HEK293 (cell line): ENCODE data around the gene PLPPR4.

Experiments
- CTCF ChIA-PET: fragments of 350-600 bp; formaldehyde crosslinking; extraction: SDS; loops from one replicate; lab custom pipeline; 2021; ENCODE audit warnings: antibody characterized with exemption; lab: Yijun Ruan, JAX
- POLR2A ChIA-PET: fragments of 300-600 bp; formaldehyde crosslinking; extraction: SDS; loops from one replicate; lab custom pipeline; 2020; ENCODE audit warnings: antibody characterized with exemption, inconsistent platforms; lab: Yijun Ruan, JAX
- H3K27ac ChIP-seq: fragments of 200-500 bp; sonication (Bioruptor generic); 2 replicates; pipeline ENCODE4 v1.5.1; 2014; ENCODE audit warnings: low read depth, low read length, control low read depth, inconsistent platforms; ENCODE audit errors: extremely low read depth
- H3K36me3 ChIP-seq, 2 experiments: fragments of 200-500 bp in 1 of 2; sonication (Bioruptor generic) in 1 of 2; 1 replicate in 1 of 2; 2 replicates in 1 of 2; pipeline ENCODE4 v1.5.1; 2014 to 2017; ENCODE audit warnings: inconsistent platforms in 2 of 2, low read length in 2 of 2; ENCODE audit not compliant: control insufficient read depth in 2 of 2, insufficient read depth in 1 of 2
- H3K4me1 ChIP-seq: fragments of 200-500 bp; sonication (Bioruptor generic); 2 replicates; pipeline ENCODE4 v1.5.1; 2014; ENCODE audit warnings: mild to moderate bottlenecking, low read length, inconsistent platforms; ENCODE audit not compliant: control insufficient read depth, insufficient read depth
- H3K4me3 ChIP-seq: 2 replicates; pipeline ENCODE4 v1.5.1; 2011; ENCODE audit warnings: low read depth, mild to moderate bottlenecking, control low read depth, low read length, moderate library complexity
- H3K9me3 ChIP-seq: fragments of 200-500 bp; sonication (Bioruptor generic); 2 replicates; pipeline ENCODE4 v1.5.1; 2014; ENCODE audit warnings: low read depth, low read length, inconsistent platforms; ENCODE audit not compliant: control insufficient read depth, insufficient read depth
- GLI2 ChIP-seq: fragments of 450-650 bp; formaldehyde crosslinking; IDR thresholded peaks from 2 replicates; pipeline ENCODE4; 2017; ENCODE audit warnings: missing biosample characterization, missing genetic modification characterization, low read depth, borderline replicate concordance
- INSM2 ChIP-seq: fragments of 450-650 bp; formaldehyde crosslinking; IDR thresholded peaks from 2 replicates; pipeline ENCODE4 v1.5.1; 2016; ENCODE audit warnings: missing biosample characterization, missing genetic modification characterization
- OSR2 ChIP-seq: fragments of 450-650 bp; formaldehyde crosslinking; IDR thresholded peaks from 2 replicates; pipeline ENCODE4 v1.5.1; 2016; ENCODE audit warnings: missing biosample characterization, missing genetic modification characterization
- OVOL3 ChIP-seq: fragments of 450-650 bp; formaldehyde crosslinking; IDR thresholded peaks from 2 replicates; pipeline ENCODE4 v1.5.1; 2016; ENCODE audit warnings: missing biosample characterization, missing genetic modification characterization
- SALL2 ChIP-seq: fragments of 450-650 bp; formaldehyde crosslinking; IDR thresholded peaks from 2 replicates; pipeline ENCODE4 v1.5.0; 2017; ENCODE audit warnings: missing biosample characterization, mild to moderate bottlenecking, missing genetic modification characterization, borderline replicate concordance
- TRIM28 ChIP-seq: IDR thresholded peaks from 2 replicates; pipeline ENCODE4 v1.6.1; 2011; ENCODE audit warnings: low read length, control low read depth, borderline replicate concordance
- TSHZ1 ChIP-seq: fragments of 450-650 bp; formaldehyde crosslinking; IDR thresholded peaks from 2 replicates; pipeline ENCODE4 v1.5.1; 2016; ENCODE audit warnings: missing biosample characterization, missing genetic modification characterization, borderline replicate concordance
- ZBTB1 ChIP-seq: fragments of 450-650 bp; formaldehyde crosslinking; IDR thresholded peaks from 2 replicates; pipeline ENCODE4 v1.5.1; 2016; ENCODE audit warnings: missing biosample characterization, missing genetic modification characterization
- ZBTB49 ChIP-seq: fragments of 450-650 bp; formaldehyde crosslinking; IDR thresholded peaks from 2 replicates; pipeline ENCODE4 v1.5.1; 2016; ENCODE audit warnings: missing biosample characterization, missing genetic modification characterization, low read depth
- ZEB2 ChIP-seq: fragments of 450-650 bp; formaldehyde crosslinking; IDR thresholded peaks from 2 replicates; pipeline ENCODE4 v1.5.1; 2016; ENCODE audit warnings: missing biosample characterization, missing genetic modification characterization
- ZFP41 ChIP-seq: fragments of 450-650 bp; formaldehyde crosslinking; IDR thresholded peaks from 2 replicates; pipeline ENCODE4 v1.5.1; 2016; ENCODE audit warnings: missing biosample characterization, missing genetic modification characterization, borderline replicate concordance
- ZNF114 ChIP-seq: fragments of 450-650 bp; formaldehyde crosslinking; IDR thresholded peaks from 2 replicates; pipeline ENCODE4 v1.5.0; 2017; ENCODE audit warnings: missing biosample characterization, missing genetic modification characterization
- ZNF266 ChIP-seq: fragments of 450-650 bp; formaldehyde crosslinking; IDR thresholded peaks from 2 replicates; pipeline ENCODE4 v1.5.1; 2016; ENCODE audit warnings: missing biosample characterization, missing genetic modification characterization, low read depth
- ZNF404 ChIP-seq: fragments of 450-650 bp; formaldehyde crosslinking; IDR thresholded peaks from 2 replicates; pipeline ENCODE4 v1.5.1; 2017; ENCODE audit warnings: missing biosample characterization, missing genetic modification characterization
- ZNF433 ChIP-seq: fragments of 450-650 bp; formaldehyde crosslinking; IDR thresholded peaks from 2 replicates; pipeline ENCODE4 v1.5.1; 2016; ENCODE audit warnings: missing biosample characterization, missing genetic modification characterization, low read depth
- ZNF544 ChIP-seq: fragments of 450-650 bp; formaldehyde crosslinking; IDR thresholded peaks from 2 replicates; pipeline ENCODE4 v1.5.0; 2017; ENCODE audit warnings: missing biosample characterization, missing genetic modification characterization
- ZNF560 ChIP-seq: fragments of 450-650 bp; formaldehyde crosslinking; IDR thresholded peaks from 2 replicates; pipeline ENCODE4 v1.5.1; 2017; ENCODE audit warnings: missing biosample characterization, missing genetic modification characterization, borderline replicate concordance
- ZNF580 ChIP-seq: fragments of 450-650 bp; formaldehyde crosslinking; IDR thresholded peaks from 2 replicates; pipeline ENCODE4 v1.5.1; 2016; ENCODE audit warnings: missing biosample characterization, missing genetic modification characterization
- ZNF830 ChIP-seq: fragments of 450-650 bp; IDR thresholded peaks from 2 replicates; pipeline ENCODE4 v1.5.0; 2018; ENCODE audit warnings: missing biosample characterization, missing genetic modification characterization, low read depth, mild to moderate bottlenecking, moderate library complexity

PLPPR4 gene

GRCh38 chr1:99328171-99328570 lies 63.9 kb downstream of the PLPPR4 start:
- POLR2A ChIA-PET = no interaction called here
- Histone ChIP-seq H3K4me1 (no peaks in the 10 kb centered on the region), H3K9me3 (no peaks in the 10 kb centered on the region), H3K27ac (no peak overlapping the region), H3K36me3 (no peaks in the 10 kb centered on the region), H3K4me3 (no peak overlapping the region)
- CTCF ChIA-PET = no interaction called here
- TF ChIP-seq ZNF544 (tag by site-specific recombination) = no peak
- no peak for TF ChIP-seq ZNF114 (tag by site-specific recombination)
- TF ChIP-seq ZBTB49 (tag by site-specific recombination) = no peak
- TF ChIP-seq ZFP41 (tag by site-specific recombination) = no peak
- no peak for TF ChIP-seq INSM2 (tag by site-specific recombination)
- no peak for TF ChIP-seq ZNF433

- CTCF ChIA-PET = no interaction called here
- Histone ChIP-seq H3K4me1 (no peaks in the 10 kb centered on the region), H3K4me3 (no peak overlapping the region), H3K9me3 (no peaks in the 10 kb centered on the region), H3K36me3 (no peaks in the 10 kb centered on the region), H3K27ac (no peak overlapping the region)
- POLR2A ChIA-PET = no interaction called here
- TF ChIP-seq TSHZ1 (no peak), TRIM28 (no peak), GLI2 (tag by site-specific recombination) (no peak), ZNF560 (tag by site-specific recombination) (no peak), ZNF580 (no peak), ZNF404 (tag by site-specific recombination) (no peak), OSR2 (tag by site-specific recombination) (no peak), ZBTB1 (no peak), ZNF266 (tag by site-specific recombination) (no peak)
These were observed 66.8 kb downstream of the PLPPR4 start for GRCh38 chr1:99331083-99331482.

GRCh38 chr1:99331636-99332035 lies 67.3 kb downstream of the PLPPR4 start:
- no peaks in the 10 kb centered on the region for H3K4me1 ChIP-seq
- no peak overlapping the region for H3K4me3 ChIP-seq
- TF ChIP-seq OVOL3 (no peak), SALL2 (no peak), ZEB2 (tag by site-specific recombination) (no peak), ZNF830 (tag by site-specific recombination) (no peak), INSM2 (tag by site-specific recombination) (no peak)
- TF ChIP-seq, all 188 proteins: peak for 0
- POLR2A ChIA-PET = no interaction called here
- Histone ChIP-seq H3K9me3 (no peaks in the 10 kb centered on the region), H3K36me3 (no peaks in the 10 kb centered on the region), H3K27ac (no peak overlapping the region)
- CTCF ChIA-PET = no interaction called here
